ENCODE results near the gene HOXA2.

The HOXA2 gene

DNA sequence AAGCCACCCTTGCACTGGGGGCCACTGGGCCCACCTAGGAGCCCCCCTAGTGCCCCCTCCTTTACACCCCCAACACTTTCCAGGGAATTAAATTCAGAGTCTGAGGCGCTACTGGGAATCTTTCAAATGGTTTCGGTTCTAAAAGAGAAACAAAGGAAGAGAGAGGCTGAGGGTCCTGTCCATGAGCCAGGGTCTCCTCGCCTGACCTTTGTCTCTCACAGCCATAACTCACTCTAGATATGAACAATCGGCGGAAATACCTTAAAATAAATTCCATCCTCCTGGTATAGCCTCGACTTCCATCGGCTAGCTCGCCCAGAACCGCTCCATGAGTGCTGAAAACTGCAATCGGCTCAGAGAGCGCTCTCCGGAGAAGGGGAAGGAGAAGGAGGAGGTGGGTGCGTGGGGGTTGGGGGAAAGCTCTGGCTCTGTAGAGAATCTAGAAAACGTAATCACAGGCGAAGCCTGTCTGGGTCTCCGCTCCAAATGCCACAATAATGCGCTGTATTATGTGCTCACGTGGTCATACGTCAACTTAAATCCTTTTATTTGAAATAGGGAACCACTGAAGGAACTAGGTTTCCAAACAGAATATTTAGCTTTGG, 15.5 kb upstream of the HOXA2 start:
- no peak for DNase-seq (ENCODE audit: low read depth)
- no peak overlapping the region for H3K4me3 ChIP-seq (ENCODE audit: low read depth, low read length)
- TF ChIP-seq, protein P1, sequence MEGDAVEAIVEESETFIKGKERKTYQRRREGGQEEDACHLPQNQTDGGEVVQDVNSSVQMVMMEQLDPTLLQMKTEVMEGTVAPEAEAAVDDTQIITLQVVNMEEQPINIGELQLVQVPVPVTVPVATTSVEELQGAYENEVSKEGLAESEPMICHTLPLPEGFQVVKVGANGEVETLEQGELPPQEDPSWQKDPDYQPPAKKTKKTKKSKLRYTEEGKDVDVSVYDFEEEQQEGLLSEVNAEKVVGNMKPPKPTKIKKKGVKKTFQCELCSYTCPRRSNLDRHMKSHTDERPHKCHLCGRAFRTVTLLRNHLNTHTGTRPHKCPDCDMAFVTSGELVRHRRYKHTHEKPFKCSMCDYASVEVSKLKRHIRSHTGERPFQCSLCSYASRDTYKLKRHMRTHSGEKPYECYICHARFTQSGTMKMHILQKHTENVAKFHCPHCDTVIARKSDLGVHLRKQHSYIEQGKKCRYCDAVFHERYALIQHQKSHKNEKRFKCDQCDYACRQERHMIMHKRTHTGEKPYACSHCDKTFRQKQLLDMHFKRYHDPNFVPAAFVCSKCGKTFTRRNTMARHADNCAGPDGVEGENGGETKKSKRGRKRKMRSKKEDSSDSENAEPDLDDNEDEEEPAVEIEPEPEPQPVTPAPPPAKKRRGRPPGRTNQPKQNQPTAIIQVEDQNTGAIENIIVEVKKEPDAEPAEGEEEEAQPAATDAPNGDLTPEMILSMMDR (IDR thresholded peaks at IDR 0.05; ENCODE audit: low read depth, low read length, missing control alignments) = no peak

DNA sequence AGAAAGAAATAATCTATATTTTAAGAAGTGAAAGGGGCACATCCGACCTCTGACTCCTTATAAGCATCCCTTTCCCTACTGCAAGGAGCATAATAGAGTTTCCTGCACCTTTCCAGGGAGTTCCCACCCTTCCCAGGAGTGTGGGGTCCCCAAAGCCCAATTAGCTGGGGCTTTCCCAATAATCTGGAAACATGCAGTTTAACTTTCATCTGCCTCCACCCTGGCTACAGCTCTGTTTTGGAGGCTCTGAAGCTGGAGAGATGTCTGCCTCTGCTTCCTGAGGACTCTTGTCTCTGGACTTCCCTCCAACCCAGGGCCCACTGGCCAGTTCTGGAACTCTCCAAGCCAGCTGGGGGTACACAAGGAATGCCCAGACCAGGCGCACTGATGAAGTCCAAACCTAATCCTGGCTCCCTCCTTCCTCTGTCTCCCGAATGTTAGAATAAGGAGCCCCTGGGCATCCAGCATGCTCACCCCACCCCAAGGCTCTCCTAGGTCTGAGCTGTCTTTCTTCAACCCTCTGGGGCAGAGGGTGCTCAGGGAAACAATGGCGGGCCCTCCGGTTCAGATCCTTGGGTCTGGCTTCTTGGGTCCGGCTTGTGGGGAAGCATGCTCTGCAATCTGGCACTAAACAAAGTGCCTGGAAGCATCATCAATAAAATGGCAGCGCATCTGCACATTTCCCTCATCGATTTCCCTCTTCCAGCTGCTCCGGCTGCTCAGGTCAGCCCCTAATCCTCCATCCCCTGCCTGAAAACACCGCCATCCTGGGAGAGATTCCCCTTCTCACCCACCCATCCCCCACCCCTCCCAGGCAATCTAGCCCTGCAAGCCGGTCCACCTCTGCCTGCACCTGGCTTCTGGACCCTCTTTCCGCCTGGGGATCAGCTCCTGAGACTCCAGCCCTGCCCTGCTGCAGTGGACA, 14.7 kb upstream of the HOXA2 start:
- TF ChIP-seq, protein P1 (IDR thresholded peaks at IDR 0.05; ENCODE audit: low read depth, low read length, missing control alignments) = no peak
- no peak overlapping the region for H3K4me3 ChIP-seq (ENCODE audit: low read depth, low read length)
- no peak for DNase-seq (ENCODE audit: low read depth)

DNA sequence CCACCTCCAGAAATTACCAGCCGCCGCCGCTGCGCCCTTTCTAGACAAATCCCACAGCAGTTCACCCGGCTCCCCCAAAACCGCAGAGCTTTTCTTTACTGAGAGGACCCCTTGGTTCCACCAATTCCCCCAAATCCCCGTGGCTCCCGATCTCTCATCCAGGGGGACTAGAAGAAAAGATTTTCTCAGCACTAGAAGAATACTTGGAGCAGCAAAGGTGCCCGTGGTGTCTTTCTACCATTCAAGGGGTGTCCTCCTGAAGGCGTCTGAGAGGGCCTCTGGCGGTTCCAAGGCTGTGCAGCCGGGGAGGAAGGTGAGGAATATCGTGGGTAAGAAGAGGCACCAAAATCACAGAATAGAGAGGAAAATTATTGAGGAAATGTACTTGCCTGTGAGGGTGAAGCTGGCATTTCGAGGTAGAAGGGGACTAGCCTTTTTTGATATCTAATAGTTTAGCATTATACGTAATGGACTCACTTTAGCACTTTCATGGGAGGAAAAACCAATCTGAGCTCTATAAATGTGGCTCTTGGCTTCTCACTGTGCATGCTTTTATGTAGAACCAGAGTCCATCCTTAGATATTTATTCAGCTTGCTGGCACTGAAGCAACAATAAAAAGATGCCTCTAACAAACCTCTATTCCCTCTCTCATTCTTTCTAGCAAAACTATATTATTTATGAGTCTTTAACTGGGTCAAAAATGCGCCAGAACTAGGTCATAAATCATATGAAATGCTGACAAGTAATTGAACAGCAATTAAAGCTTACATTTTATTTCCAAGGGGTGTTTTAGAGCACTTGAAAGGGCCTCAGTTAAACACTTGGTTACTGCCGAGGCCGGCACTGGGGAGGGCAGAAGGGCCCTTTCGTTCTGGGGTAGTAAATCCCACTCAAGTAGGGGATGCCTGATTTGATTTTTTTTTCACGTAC, 13.8 kb upstream of the HOXA2 start:
- H3K4me3 ChIP-seq (ENCODE audit: low read depth, low read length) = no peak overlapping the region
- DNase-seq (ENCODE audit: low read depth) = no peak
- TF ChIP-seq, protein P1 (IDR thresholded peaks at IDR 0.05; ENCODE audit: low read depth, low read length, missing control alignments) = no peak

DNA sequence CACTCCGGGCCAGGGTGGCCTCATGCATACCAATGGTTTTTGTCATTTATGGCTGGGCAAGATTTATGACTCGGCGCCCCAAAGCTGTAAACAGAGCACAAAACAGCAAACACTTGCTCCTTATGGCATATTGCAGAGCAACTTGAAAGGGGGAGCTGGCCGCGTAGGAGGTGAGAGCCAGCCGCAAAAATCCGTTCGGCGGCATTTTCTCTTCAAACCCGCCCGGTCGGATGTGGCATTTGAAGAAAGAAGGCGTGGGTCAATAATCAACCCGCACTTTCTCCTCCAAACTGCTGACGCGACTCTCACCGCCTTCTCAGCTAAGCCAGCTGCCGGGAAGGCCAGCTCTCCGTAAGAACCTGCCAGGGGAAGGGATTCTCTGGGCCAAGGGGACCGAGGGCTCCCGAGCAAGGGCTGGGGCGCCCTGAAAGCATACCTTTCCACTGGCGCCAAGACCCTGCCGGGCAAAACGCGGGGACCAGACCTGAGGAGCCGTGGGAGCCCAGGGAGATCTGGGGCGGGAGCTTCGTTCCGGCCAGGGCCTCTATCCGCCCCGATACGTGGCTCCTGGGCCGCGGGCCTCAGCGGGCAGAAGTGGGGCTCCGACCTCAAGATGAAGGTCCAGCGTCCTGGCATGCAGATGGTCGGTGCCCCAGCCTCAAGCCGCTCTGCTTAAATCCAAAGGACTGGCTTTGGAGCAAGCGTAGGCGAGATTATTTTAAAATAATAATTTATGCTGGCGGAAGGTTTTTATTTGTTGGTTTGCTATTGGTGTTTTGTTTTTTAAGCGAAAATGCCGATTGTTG, 12.9 kb upstream of the HOXA2 start:
- no peak for DNase-seq (ENCODE audit: low read depth)
- no peak overlapping the region for H3K4me3 ChIP-seq (ENCODE audit: low read depth, low read length)
- TF ChIP-seq, protein P1 (IDR thresholded peaks at IDR 0.05; ENCODE audit: low read depth, low read length, missing control alignments) = no peak

DNA sequence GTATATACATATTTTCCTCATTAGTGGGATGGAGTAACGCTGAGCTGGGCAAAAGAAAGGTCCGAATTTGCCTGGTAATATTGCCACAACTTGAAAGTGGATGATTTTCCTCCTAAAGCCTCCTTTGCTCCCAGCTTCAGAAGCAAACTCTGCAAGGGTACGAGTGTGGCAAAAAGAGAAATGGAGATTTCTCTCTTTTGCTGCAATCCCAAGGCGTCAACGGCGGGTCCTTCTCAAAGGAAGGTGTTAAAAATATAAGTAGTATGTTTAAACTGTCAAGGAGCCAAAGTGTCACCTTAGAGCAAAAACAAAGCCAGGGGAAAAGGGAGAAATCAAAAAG, 12.4 kb upstream of the HOXA2 start:
- TF ChIP-seq, protein P1 (IDR thresholded peaks at IDR 0.05; ENCODE audit: low read depth, low read length, missing control alignments) = no peak
- DNase-seq (ENCODE audit: low read depth) = no peak
- no peak overlapping the region for H3K4me3 ChIP-seq (ENCODE audit: low read depth, low read length)

Measured in GM12864 (cell line).